GM12878 (cell line): ENCODE measurements around the gene DNMBP.

ENCODE experiments used
- HDAC2 ChIP-seq: fragments of 200-600 bp; sonication (generic); IDR thresholded peaks from 2 replicates; pipeline ENCODE4 v1.6.1; 2017
- POLR2A ChIP-seq: IDR thresholded peaks from 2 replicates; pipeline ENCODE4 v1.6.1; 2011; ENCODE audit warnings: low read depth, mild to moderate bottlenecking, low read length
- SUZ12 ChIP-seq: fragments of 200-600 bp; sonication (generic); IDR thresholded peaks from one replicate; pipeline ENCODE4 v1.6.1; 2018; ENCODE audit warnings: antibody characterized with exemption, mild to moderate bottlenecking; ENCODE audit not compliant: unreplicated experiment
- TF ChIP-seq, protein P1 (sequence below): IDR thresholded peaks from 2 replicates; pipeline ENCODE4 v1.6.1; 2011; ENCODE audit warnings: low read depth, low read length, improper control_type of control experiment, borderline replicate concordance
- TF ChIP-seq, protein P2 (sequence below), 3 experiments: IDR thresholded peaks in 2 of 3; conservative IDR thresholded peaks in 1 of 3; 2 replicates each; pipeline ENCODE4 v1.5.1; 2011; ENCODE audit warnings: low read depth in 3 of 3, low read length in 3 of 3, mild to moderate bottlenecking in 3 of 3, control low read depth in 2 of 3, moderate library complexity in 2 of 3, inconsistent platforms in 1 of 3, mixed read lengths in 1 of 3; ENCODE audit not compliant: control insufficient read depth in 2 of 3, insufficient read depth in 1 of 3; ENCODE audit errors: extremely low read depth in 1 of 3

DNA sequence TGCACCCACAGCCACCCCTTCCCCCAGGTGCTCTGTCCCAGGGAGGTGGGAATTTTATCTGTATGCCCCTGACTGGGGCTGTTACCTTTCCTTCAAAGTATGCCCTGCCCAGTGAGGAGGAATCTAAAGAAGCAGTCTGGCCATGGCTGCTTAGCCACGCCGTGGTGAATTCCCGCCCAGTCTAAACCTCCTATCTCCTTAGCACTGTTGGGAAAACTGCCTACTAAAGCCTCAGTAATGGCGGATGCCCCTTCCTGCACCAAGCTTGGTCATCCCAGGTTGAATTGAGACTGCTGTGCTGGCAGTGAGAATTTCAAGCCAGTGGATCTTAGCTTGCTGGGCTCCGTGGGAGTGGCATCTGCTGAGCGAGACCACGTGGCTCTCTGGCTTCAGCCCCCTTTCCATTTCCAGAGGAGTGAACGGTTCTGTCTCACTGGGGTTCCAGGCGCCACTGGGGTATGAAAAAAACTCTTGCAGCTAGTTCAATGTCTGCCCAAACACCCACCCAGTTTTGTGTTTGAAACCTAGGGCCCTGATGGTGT, 140.1 kb downstream of the DNMBP start:
- TF ChIP-seq, protein P1, sequence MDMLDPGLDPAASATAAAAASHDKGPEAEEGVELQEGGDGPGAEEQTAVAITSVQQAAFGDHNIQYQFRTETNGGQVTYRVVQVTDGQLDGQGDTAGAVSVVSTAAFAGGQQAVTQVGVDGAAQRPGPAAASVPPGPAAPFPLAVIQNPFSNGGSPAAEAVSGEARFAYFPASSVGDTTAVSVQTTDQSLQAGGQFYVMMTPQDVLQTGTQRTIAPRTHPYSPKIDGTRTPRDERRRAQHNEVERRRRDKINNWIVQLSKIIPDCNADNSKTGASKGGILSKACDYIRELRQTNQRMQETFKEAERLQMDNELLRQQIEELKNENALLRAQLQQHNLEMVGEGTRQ: no peak
- TF ChIP-seq, protein P2, sequence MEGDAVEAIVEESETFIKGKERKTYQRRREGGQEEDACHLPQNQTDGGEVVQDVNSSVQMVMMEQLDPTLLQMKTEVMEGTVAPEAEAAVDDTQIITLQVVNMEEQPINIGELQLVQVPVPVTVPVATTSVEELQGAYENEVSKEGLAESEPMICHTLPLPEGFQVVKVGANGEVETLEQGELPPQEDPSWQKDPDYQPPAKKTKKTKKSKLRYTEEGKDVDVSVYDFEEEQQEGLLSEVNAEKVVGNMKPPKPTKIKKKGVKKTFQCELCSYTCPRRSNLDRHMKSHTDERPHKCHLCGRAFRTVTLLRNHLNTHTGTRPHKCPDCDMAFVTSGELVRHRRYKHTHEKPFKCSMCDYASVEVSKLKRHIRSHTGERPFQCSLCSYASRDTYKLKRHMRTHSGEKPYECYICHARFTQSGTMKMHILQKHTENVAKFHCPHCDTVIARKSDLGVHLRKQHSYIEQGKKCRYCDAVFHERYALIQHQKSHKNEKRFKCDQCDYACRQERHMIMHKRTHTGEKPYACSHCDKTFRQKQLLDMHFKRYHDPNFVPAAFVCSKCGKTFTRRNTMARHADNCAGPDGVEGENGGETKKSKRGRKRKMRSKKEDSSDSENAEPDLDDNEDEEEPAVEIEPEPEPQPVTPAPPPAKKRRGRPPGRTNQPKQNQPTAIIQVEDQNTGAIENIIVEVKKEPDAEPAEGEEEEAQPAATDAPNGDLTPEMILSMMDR (IDR thresholded peaks at IDR 0.05 in 2 of 3, conservative IDR thresholded peaks at IDR 0.05 in 1 of 3; ENCODE audit: control insufficient read depth in 2 of 3, extremely low read depth in 1 of 3, insufficient read depth in 1 of 3, low read depth in 3 of 3, low read length in 3 of 3): no peak
- TF ChIP-seq HDAC2 (no peak), POLR2A (no peak), SUZ12 (no peak)
